Spinal cord (tissue), 10 donors: ENCODE measurements around the gene SPATA16. TPM values are rescaled to one million over a fixed set of nuclear protein-coding genes. Genes with fewer than 3 reads are reported as not detected.
"Not testable (repeated sequence)": the region's sequence is repeated elsewhere in the genome, so short reads cannot be mapped to it uniquely, and the experiment has no call there.

Source experiments
- DNase-seq, 6 donors: peaks; one replicate each; pipeline versions ENCODE4 v3.0.0 to v3.0.0-alpha.2; 2013 to 2015; ENCODE audit warnings: low spot score in 6 of 6, low read depth in 4 of 6
- H3K27ac ChIP-seq: one replicate; pipeline ENCODE4 v1.5.1; 2013; ENCODE audit warnings: low read depth, low read length, control low read depth
- H3K27me3 ChIP-seq: one replicate; pipeline ENCODE4 v1.6.1; 2013; ENCODE audit warnings: low read length; ENCODE audit not compliant: control insufficient read depth, insufficient read depth
- H3K36me3 ChIP-seq: one replicate; pipeline ENCODE4 v1.6.1; 2013; ENCODE audit warnings: low read length; ENCODE audit not compliant: control insufficient read depth, insufficient read depth
- H3K4me1 ChIP-seq: one replicate; pipeline ENCODE4 v1.6.1; 2013; ENCODE audit warnings: low read length; ENCODE audit not compliant: control insufficient read depth, insufficient read depth
- H3K4me3 ChIP-seq: one replicate; pipeline ENCODE4 v1.5.1; 2013; ENCODE audit warnings: low read depth, low read length, control low read depth
- H3K9me3 ChIP-seq: one replicate; pipeline ENCODE4 v1.6.1; 2013; ENCODE audit warnings: low read length; ENCODE audit not compliant: control insufficient read depth, insufficient read depth
- WGBS: methylation state at CpG from one replicate; pipeline ENCODE4 v1.1.5; 2013; ENCODE audit warnings: missing lambda C conversion rate; ENCODE audit not compliant: insufficient coverage; 5-methylcytosine and 5-hydroxymethylcytosine counted together
- polyA plus RNA-seq, 2 donors: library from polyadenylated mRNA; unstranded; fragments of 120-200 nt; gene quantifications; one replicate each; pipeline ENCODE4 v1.2.1, GENCODE V29; 2013; ENCODE audit not compliant: insufficient read length in 2 of 2
- total RNA-seq, 2 donors: library from RNA; depleted of rRNA in 1 of 2; stranded (reverse); fragments of 120-200 nt in 1 of 2; fragments of >200 nt in 1 of 2; gene quantifications; one replicate each; pipeline versions ENCODE4 v1.2.3 to v1.2.4, GENCODE V29; 2013 to 2014
- donor health status: healthy.

SPATA16 gene
- total and polyA plus RNA-seq, 4 donors, result not detected

DNA sequence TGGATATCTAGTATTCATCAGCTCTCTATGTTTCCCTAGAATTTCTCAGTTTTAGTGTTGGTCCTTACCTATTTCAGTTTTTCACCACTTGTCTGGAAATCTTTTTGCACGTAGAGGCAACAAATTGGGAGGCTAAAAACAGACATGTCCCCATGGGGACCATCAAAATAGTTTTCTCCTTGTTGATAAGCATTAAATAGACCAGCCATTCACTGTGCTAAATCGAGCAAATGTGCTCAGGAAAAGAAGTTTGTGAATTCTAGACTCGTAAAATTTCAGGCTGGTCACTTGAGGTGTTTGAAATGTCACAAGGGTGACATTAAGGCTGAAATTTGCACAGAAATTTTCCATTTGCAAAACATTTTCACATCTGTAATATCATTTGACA, 102.6 kb downstream of the SPATA16 start:
- no peaks in the 10 kb centered on the region for H3K36me3 ChIP-seq
- no peak for DNase-seq
- no peaks in the 10 kb centered on the region for H3K27me3 ChIP-seq
- no peak overlapping the region for H3K27ac ChIP-seq
- H3K9me3 ChIP-seq, result no peaks in the 10 kb centered on the region
- H3K4me1 ChIP-seq, result no peaks in the 10 kb centered on the region
- WGBS, result no CpG with 5 or more reads among the region's 3 CpGs
- H3K4me3 ChIP-seq, result no peak overlapping the region

DNA sequence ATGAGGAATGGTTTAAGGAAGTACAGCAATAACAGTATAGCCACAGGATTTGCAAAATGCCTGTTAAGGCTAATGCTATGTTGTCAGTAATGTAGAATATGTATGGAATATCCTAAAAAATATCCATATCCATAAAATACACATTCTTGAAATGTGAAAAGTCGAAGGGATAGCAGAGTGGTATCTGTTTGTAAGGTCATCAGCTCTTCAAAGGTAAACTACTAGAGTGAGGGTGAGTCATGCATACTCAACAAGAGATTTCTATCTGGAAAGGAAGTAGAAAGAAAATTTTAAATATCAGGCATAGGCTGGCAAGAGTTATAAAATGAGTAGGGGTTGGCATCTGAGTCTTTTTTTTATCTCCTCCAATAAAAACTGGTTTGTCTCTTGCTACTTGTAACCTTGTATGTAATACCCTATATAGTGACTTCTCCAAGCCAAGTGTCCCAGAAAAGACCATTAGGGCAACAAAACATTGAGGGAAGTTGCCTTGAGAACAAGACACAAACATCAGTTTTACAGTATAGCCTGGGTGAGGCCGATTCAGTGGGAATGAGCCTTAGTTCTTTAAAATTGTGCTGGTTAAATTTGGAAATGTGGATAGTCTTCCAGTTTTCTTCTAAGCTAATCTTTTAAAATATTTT, 103.1 kb downstream of the SPATA16 start:
- no peak for DNase-seq
- H3K27me3 ChIP-seq, result no peaks in the 10 kb centered on the region
- H3K9me3 ChIP-seq, result no peaks in the 10 kb centered on the region
- no peaks in the 10 kb centered on the region for H3K36me3 ChIP-seq
- no CpG with 5 or more reads among the region's 2 CpGs for WGBS
- no peak overlapping the region for H3K27ac ChIP-seq
- H3K4me3 ChIP-seq, result no peak overlapping the region
- no peaks in the 10 kb centered on the region for H3K4me1 ChIP-seq

DNA sequence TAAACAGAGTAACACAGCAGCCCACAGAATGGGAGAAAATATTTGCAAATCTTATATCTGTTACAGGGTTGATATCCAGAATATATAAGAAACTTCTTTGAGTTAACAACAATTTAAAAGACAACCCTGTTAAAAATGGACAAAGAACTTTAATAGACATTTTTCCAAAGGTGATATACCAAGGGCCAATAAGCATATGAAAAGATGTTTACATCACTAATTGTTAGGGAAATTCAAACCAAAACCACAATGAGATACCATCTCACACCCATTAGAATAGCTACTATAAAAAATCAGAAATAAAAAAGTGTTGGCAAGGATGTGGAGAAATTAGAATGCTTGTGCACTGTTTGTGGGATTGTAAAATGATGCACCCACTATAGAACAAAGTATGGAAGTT, 110.8 kb downstream of the SPATA16 start:
- no peak for DNase-seq
- H3K4me1 ChIP-seq, result no peaks in the 10 kb centered on the region
- no peak overlapping the region for H3K4me3 ChIP-seq
- no peaks in the 10 kb centered on the region for H3K9me3 ChIP-seq
- no peak overlapping the region for H3K27ac ChIP-seq
- H3K36me3 ChIP-seq, result no peaks in the 10 kb centered on the region
- H3K27me3 ChIP-seq, result no peaks in the 10 kb centered on the region

DNA sequence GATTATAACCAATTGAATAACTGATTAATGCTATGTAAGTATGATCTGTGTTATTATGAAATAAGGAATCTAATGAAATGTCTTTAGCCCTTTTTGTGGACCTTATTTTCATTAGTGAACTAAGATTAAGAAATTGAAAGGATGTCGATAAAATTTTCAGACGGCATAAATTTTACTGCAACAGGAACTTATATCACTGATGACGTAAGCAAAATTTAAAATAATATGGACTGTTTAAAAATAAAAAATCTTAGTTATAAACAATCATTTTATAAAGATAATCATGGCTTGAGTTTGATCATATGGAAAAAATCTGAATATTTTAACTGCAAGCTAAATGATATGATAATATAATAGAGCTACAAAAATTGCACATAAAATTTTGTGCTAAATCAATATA, 112.7 kb downstream of the SPATA16 start:
- Histone ChIP-seq H3K4me3 (no peak overlapping the region), H3K27ac (no peak overlapping the region), H3K36me3 (no peaks in the 10 kb centered on the region), H3K4me1 (no peaks in the 10 kb centered on the region), H3K9me3 (no peaks in the 10 kb centered on the region), H3K27me3 (no peaks in the 10 kb centered on the region)
- WGBS, result no CpG with 5 or more reads among the region's 3 CpGs
- DNase-seq, result no peak

DNA sequence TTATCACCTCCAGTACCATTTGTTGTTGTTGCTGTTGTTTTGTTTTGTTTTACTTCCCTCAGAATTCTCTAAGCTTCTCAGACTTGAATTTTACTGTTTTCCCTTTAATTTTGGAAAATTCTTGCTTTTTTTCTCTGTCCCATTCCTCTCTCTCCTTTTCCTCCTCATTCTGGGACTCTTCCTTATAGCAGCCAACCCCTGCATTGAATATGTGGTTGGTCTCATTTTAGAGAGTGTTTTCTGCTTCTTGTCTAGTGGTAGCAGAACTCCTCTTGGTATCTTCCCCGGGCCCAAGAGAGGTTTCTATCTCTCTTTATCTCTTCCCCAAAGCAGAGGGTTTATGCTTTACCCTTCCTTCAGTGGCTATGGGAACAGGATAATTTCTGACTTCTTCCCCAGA, 113.6 kb downstream of the SPATA16 start:
- Histone ChIP-seq H3K36me3 (no peaks in the 10 kb centered on the region), H3K4me1 (no peaks in the 10 kb centered on the region), H3K4me3 (no peak overlapping the region), H3K27me3 (no peaks in the 10 kb centered on the region), H3K27ac (no peak overlapping the region), H3K9me3 (no peaks in the 10 kb centered on the region)
- WGBS, result no CpG with 5 or more reads among the region's 1 CpG
- DNase-seq, result no peak

DNA sequence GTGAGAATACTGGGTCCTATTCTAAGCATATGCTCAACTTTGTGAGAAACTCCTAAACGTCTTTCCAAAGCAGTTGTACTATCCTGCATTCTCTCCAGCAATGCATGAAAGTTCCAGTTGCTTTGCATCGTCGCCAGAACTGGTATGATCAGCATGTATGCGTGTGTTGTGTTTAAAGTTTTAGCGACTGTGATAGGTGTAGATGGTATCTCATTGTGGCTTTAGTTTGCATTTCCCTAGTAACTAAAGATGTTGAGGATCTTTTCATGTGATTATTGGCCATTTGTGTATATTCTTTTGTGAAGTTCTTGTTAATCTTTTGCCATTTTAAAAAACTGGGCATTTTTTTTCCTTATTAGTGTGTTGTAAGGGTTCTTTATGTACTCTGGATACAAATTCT, 115.1 kb downstream of the SPATA16 start:
- no peak overlapping the region for H3K4me3 ChIP-seq
- WGBS, result 68% methylated on average over 5 of the region's 5 CpGs
- H3K27me3 ChIP-seq, result no peaks in the 10 kb centered on the region
- no peaks in the 10 kb centered on the region for H3K9me3 ChIP-seq
- H3K27ac ChIP-seq, result no peak overlapping the region
- H3K4me1 ChIP-seq, result no peaks in the 10 kb centered on the region
- no peaks in the 10 kb centered on the region for H3K36me3 ChIP-seq
- no peak for DNase-seq

DNA sequence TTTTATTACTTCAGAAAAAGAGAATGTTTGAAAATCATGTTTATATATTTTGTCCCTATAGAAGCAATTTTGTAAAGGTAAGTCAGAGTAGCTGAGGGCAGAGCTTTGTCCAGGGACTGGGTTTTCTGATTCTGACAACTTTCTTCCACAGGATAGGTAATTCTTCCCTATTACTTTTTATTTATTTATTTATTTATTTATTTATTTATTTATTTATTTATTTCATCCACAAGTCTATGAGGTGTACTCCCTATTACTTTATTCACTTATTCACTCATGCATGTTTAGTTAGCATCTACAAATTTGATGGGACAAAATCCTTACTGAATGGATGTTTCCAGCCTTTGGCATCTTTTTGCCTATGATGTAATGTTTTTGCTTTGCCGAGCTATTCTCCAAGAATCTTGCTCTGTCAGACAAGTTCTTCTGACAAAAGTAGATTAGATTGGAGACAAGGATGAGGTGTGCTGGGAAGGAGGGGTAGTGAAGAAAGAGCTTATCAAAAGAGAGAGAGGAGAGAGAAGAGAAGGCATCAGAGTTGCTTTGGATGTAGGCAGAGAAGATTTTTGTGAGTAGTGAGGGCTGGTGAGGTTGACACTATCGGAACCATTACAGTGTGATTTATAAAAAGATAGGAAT, 119.4 kb downstream of the SPATA16 start:
- WGBS, result 90% methylated on average over 1 of the region's 2 CpGs
- no peak for DNase-seq
- no peaks in the 10 kb centered on the region for H3K4me1 ChIP-seq

DNA sequence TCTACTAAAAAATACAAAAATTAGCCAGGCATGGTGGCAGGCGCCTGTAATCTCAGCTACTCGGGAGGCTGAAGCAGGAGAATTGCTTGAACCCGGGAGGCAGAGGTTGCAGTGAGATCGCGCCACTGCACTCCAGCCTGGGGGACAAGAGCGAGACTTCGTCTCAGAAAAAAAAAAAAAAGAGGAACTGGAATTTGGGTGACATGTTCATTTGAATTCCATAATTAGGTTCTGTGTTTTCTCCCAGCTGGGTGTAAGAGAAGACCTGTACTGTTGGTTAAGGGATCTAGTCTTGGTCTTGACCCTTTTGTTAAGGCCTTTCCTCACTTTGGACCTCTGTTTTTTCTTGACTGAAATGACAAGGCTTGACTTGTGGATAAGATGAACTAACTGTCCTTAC, 120.9 kb downstream of the SPATA16 start:
- H3K4me1 ChIP-seq, result not testable (repeated sequence)
- 96% methylated on average over 6 of the region's 7 CpGs for WGBS

More for the DNA sequence above, 119.4 kb downstream of the SPATA16 start:
- Histone ChIP-seq H3K27ac (no peak overlapping the region), H3K27me3 (no peaks in the 10 kb centered on the region), H3K36me3 (no peaks in the 10 kb centered on the region), H3K9me3 (no peaks in the 10 kb centered on the region), H3K4me3 (no peak overlapping the region)

DNA sequence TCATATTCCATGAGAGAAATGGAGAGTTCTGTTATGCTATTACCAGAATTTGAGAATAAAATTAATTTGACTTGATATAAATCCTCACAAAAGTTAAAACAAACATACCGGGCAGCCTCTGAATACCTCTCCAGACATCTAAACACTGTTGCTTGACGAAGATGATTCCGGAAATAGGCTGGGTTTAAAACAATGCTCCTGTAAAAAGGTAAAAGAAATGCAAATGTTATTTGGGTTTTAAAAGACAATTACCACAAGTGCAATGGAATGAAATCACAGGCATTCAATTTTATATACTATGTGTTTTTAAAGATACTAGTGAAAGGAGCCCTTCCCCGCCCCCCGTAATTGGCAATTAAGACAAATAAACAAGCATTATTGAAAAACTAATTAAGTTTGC, 121.7 kb downstream of the SPATA16 start:
- no CpG with 5 or more reads among the region's 5 CpGs for WGBS
- no peak for DNase-seq
- no peak overlapping the region for H3K4me3 ChIP-seq
- H3K9me3 ChIP-seq, result no peaks in the 10 kb centered on the region
- H3K27me3 ChIP-seq, result no peaks in the 10 kb centered on the region
- H3K36me3 ChIP-seq, result no peaks in the 10 kb centered on the region
- no peaks in the 10 kb centered on the region for H3K4me1 ChIP-seq
- no peak overlapping the region for H3K27ac ChIP-seq

More for the DNA sequence above, 120.9 kb downstream of the SPATA16 start:
- not testable (repeated sequence) for H3K4me3 ChIP-seq, H3K27me3 ChIP-seq, H3K9me3 ChIP-seq, DNase-seq, H3K27ac ChIP-seq, H3K36me3 ChIP-seq

DNA sequence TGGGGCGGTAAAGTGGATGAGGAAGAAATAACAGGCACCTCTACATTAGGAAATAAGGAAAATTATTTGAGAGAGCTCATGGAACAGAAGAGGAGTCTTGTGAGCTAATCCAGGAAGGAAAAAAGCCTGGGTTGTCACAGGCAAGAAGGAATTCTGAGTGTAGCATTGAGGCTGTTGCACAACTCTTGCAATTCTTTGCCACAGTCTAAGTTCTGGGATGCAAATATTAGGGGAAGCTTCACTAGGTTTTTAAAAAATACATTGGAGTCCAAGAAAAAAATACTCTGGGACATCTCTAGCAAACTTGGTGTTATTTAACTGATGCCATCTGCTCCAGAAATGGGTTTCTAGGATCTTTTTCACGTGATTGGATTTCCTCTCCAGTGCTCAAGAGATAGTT, 122.3 kb downstream of the SPATA16 start:
- Histone ChIP-seq H3K4me1 (no peaks in the 10 kb centered on the region), H3K9me3 (no peaks in the 10 kb centered on the region), H3K36me3 (no peaks in the 10 kb centered on the region), H3K27me3 (no peaks in the 10 kb centered on the region), H3K4me3 (no peak overlapping the region), H3K27ac (no peak overlapping the region)
- DNase-seq, result no peak
- WGBS, result no CpG with 5 or more reads among the region's 2 CpGs
